AG04450 (cell line): ENCODE data around the gene RNF8. TPM values are rescaled to one million over a fixed set of nuclear protein-coding genes. Genes with fewer than 3 reads are reported as not detected.

ENCODE experiments used
- CTCF ChIA-PET: fragments of 300-600, 350-600 bp; formaldehyde crosslinking; extraction: SDS; loops from one replicate; lab custom pipeline; 2022; ENCODE audit warnings: antibody characterized with exemption, inconsistent platforms; lab: Charles Lee
- POLR2A ChIA-PET: fragments of 350-600 bp; formaldehyde crosslinking; extraction: SDS; loops from one replicate; lab custom pipeline; 2021; ENCODE audit warnings: antibody characterized with exemption, inconsistent platforms; lab: Yijun Ruan, JAX
- DNase-seq: peaks from one replicate; pipeline ENCODE4 v3.0.0-alpha.2; 2011; ENCODE audit warnings: low read depth, low spot score
- H3K27ac ChIP-seq: one replicate; pipeline ENCODE4 v1.5.1; 2012; ENCODE audit warnings: low read depth, low read length, control low read depth
- H3K27me3 ChIP-seq: one replicate; pipeline ENCODE4 v1.6.0; 2012; ENCODE audit warnings: low read length; ENCODE audit not compliant: control insufficient read depth, insufficient read depth
- H3K4me3 ChIP-seq: 2 replicates; pipeline ENCODE4 v1.5.1; 2011; ENCODE audit warnings: mild to moderate bottlenecking, low read depth, low read length, control low read depth
- H3K9me3 ChIP-seq: 2 replicates; pipeline ENCODE4 v1.5.1; 2012; ENCODE audit warnings: low read length; ENCODE audit not compliant: control insufficient read depth, insufficient read depth
- polyA plus RNA-seq: library from polyadenylated mRNA; depleted of rRNA; stranded (reverse); fragments of >200 nt; gene quantifications from 2 replicates; pipeline ENCODE4 v1.2.3, GENCODE V29; 2011
- TF ChIP-seq, protein P1 (sequence below): IDR thresholded peaks from 2 replicates; pipeline ENCODE4 v1.5.1; 2011; ENCODE audit warnings: low read depth, low read length, control low read depth, inconsistent platforms

Gene RNF8
- polyA plus RNA-seq, 1 experiment: 26.3 TPM

DNA sequence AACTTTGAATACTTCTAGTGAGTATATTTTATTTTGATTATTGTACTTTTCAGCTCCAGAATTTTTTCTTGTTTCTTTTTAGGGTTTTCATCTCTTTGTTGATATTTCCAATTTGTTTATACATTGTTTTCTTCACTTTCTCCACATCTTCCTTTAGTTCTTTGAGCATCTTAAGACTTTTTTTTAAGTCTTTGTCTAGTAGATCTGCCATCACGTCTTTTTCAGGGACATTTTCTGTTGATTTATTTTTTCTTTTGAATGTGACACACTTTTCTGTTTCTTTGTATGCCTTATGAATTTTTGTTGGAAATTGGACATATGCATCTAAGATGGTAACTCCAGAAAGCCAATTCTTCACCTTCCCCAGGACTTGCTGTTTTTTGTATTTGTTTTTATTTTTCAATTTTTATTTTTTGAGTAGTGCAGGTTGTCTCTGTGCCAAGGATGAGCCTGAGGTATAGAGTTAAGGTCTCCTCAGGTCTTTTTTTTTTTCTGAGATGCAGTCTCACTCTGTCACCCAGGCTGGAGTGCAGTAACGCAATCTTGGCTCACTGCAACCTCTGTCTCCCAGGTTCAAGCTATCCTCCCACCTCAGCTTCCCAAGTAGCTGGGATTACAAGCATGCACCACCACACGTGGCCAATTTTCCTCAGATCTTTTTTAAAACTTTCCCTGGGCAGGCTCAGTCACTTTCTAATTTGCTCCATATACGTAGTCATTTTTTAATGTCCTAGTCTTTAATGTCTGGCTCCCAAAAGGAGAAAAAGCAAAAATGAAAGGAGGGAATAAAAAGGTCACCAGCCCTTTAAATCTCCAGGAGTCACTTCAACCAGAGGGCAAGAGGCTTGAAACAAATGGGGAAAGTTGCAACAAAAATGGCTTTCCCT, 72.5 kb downstream of the RNF8 start:
- TF ChIP-seq, protein P1, sequence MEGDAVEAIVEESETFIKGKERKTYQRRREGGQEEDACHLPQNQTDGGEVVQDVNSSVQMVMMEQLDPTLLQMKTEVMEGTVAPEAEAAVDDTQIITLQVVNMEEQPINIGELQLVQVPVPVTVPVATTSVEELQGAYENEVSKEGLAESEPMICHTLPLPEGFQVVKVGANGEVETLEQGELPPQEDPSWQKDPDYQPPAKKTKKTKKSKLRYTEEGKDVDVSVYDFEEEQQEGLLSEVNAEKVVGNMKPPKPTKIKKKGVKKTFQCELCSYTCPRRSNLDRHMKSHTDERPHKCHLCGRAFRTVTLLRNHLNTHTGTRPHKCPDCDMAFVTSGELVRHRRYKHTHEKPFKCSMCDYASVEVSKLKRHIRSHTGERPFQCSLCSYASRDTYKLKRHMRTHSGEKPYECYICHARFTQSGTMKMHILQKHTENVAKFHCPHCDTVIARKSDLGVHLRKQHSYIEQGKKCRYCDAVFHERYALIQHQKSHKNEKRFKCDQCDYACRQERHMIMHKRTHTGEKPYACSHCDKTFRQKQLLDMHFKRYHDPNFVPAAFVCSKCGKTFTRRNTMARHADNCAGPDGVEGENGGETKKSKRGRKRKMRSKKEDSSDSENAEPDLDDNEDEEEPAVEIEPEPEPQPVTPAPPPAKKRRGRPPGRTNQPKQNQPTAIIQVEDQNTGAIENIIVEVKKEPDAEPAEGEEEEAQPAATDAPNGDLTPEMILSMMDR: no peak
- Histone ChIP-seq H3K27me3 (peaks cover 3% of the 10 kb centered on the region), H3K9me3 (peaks cover 3% of the 10 kb centered on the region; the same call in 1 of the 2 replicates), H3K4me3 (no peak overlapping the region), H3K27ac (no peak overlapping the region)
- no peak for DNase-seq
- ChIA-PET POLR2A (no interaction called here), CTCF (interaction anchor here (0.7 kb wide), 1 partner anchor 100 kb away, joined by 3 read pairs; no protein-coding TSS in a partner anchor)

DNA sequence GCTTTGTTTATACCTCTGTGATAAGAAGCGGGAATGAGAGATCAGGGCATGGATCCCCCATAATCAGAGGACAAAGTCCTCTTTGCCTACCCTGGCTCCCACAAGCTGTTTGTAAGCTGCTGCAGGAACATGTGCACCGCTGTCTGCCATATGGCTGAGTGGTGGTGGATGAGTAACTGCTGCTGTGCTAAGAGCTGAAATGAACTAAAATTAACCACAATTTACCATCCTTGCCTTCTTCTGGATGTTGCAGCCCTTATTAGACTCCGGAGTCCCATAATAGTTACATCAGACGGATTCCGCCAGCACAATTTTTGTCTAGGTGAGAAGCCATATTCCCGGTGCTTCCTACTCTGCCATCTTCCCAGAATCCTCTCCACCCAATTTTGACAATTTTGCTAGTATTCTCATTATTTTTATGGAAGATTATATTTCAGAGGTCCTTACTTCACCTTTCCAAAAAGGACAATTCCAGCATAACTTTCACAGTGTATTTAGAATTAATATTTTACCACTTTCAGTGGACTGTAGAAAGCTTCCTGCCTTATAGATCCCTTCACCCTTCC, 73.2 kb downstream of the RNF8 start:
- Histone ChIP-seq H3K4me3 (no peak overlapping the region), H3K9me3 (peaks cover 3% of the 10 kb centered on the region; the same call in 1 of the 2 replicates), H3K27me3 (peaks cover 3% of the 10 kb centered on the region), H3K27ac (no peak overlapping the region)
- CTCF ChIA-PET: no interaction called here
- POLR2A ChIA-PET: no interaction called here
- TF ChIP-seq, protein P1: no peak
- DNase-seq: no peak

DNA sequence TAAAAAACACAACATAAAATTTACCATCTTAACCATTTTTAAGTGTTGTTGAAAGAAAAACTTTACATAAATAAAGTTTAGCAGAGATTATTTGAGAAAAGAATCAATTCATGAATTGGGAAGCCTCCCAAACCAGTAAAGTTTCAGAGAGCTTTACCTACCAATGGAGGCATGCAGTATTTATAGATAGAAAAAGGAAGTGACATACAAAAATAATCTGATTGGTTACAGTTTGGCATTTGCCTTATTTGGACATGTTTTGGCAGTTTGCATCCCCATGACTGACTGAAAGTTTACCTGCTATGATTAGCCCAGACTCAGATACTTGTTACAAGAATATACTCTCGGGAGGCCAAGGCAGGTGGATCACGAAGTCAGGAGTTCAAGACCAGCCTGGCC, 75.6 kb downstream of the RNF8 start:
- peaks cover 3% of the 10 kb centered on the region for H3K27me3 ChIP-seq
- H3K9me3 ChIP-seq: peaks cover 3% of the 10 kb centered on the region; the same call in 1 of the 2 replicates
- no peak overlapping the region for H3K27ac ChIP-seq
- ChIA-PET CTCF (no interaction called here), POLR2A (no interaction called here)
- TF ChIP-seq, protein P1: no peak
- DNase-seq: no peak
- no peak overlapping the region for H3K4me3 ChIP-seq

- no peak for DNase-seq
- CTCF ChIA-PET: no interaction called here
- POLR2A ChIA-PET: interaction anchor here (0.5 to 1.0 kb wide), 6 partner anchors 11 to 232 kb away, joined by 3 to 4 read pairs (median 3); no protein-coding TSS in a partner anchor
- Histone ChIP-seq H3K27ac (peak overlapping the region; percentile 57), H3K27me3 (no peaks in the 10 kb centered on the region), H3K9me3 (no peaks in the 10 kb centered on the region), H3K4me3 (peak overlapping the region; percentile 90)
- TF ChIP-seq, protein P1: no peak
Observed at GRCh38 chr6:37432590-37432915, 78.8 kb downstream of the RNF8 start.
